Omental fat pad (tissue), 4 donors: Measurements from ENCODE around the gene PLCB1. TPM values are rescaled to one million over a fixed set of nuclear protein-coding genes. Genes with fewer than 3 reads are reported as not detected.
"Not testable (repeated sequence)": the region's sequence is repeated elsewhere in the genome, so short reads cannot be mapped to it uniquely, and the experiment has no call there.

ENCODE experiments used
- ATAC-seq: fragments of 150-250 bp; one replicate; pipeline ENCODE4 v1.9.1; 2016; ENCODE audit warnings: mild to moderate bottlenecking, moderate library complexity; ENCODE audit not compliant: low FRiP score
- DNase-seq: peaks from one replicate; pipeline ENCODE4 v3.0.0-alpha.2; 2019; ENCODE audit warnings: low spot score
- CTCF ChIP-seq, 3 donors: fragments of 450-650 bp; IDR thresholded peaks; one replicate each; pipeline ENCODE4 v1.5.1; 2016 to 2017; ENCODE audit warnings: antibody characterized with exemption in 3 of 3, mild to moderate bottlenecking in 3 of 3, moderate library complexity in 2 of 3
- total RNA-seq, 4 donors: library from RNA; depleted of rRNA; stranded (reverse); fragments of >200 nt; gene quantifications; one replicate each; pipeline ENCODE4 v1.1.0, GENCODE V29; 2016

Gene PLCB1
- total RNA-seq, 4 donors from 2014 or later, result 22.4 to 60.5 (median 36.4) TPM

GRCh38 chr20:8642247-8642646, 510.2 kb downstream of the PLCB1 start:
- TF ChIP-seq CTCF (IDR thresholded peaks at IDR 0.05), result no peak
- ATAC-seq (no peak), DNase-seq (no peak)

- not testable (repeated sequence) for DNase-seq, ATAC-seq
Measured at GRCh38 chr20:8644468-8644867, 512.4 kb downstream of the PLCB1 start.

- ATAC-seq, result no peak
- TF ChIP-seq CTCF (IDR thresholded peaks at IDR 0.05), result no peak
- DNase-seq, result no peak
Measured at GRCh38 chr20:8645326-8645725, 513.3 kb downstream of the PLCB1 start.

- no peak for ATAC-seq
- no peak for TF ChIP-seq CTCF (IDR thresholded peaks at IDR 0.05)
Measured at GRCh38 chr20:8646033-8646441, 514.0 kb downstream of the PLCB1 start.

GRCh38 chr20:8646716-8647115, 514.6 kb downstream of the PLCB1 start:
- DNase-seq (no peak), ATAC-seq (no peak)
- no peak for TF ChIP-seq CTCF (IDR thresholded peaks at IDR 0.05)

More at GRCh38 chr20:8646033-8646441, 514.0 kb downstream of the PLCB1 start:
- DNase-seq, result no peak

GRCh38 chr20:8647961-8648441, 515.9 kb downstream of the PLCB1 start:
- DNase-seq (no peak), ATAC-seq (peak; percentile 89)
- no peak for TF ChIP-seq CTCF (IDR thresholded peaks at IDR 0.05)

GRCh38 chr20:8648466-8648865, 516.4 kb downstream of the PLCB1 start:
- no peak for DNase-seq
- ATAC-seq, result peak; percentile 13
- no peak for TF ChIP-seq CTCF (IDR thresholded peaks at IDR 0.05)

- no peak for DNase-seq
- no peak for ATAC-seq
- no peak for TF ChIP-seq CTCF (IDR thresholded peaks at IDR 0.05)
Measured at GRCh38 chr20:8652396-8652795, 520.3 kb downstream of the PLCB1 start.
